ENCODE data around the gene BRAF.
"Not testable (repeated sequence)": the region's sequence is repeated elsewhere in the genome, so short reads cannot be mapped to it uniquely, and the experiment has no call there.

Gene BRAF

DNA sequence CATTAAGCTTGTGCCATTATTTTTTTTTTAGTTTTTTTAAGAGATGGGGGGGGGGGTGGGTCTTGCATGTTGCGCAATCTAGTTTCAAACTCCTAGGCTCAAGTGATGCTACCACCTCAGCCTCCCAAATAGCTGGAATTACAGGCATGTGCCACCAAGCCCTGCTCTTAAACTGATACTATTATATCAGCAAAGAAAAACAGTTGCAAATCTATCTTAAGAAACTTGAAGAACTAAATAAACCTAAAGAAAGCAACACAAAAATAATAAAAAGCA, 47.5 kb downstream of the BRAF start:
- no peak for DNase-seq (ENCODE audit: low spot score)

DNA sequence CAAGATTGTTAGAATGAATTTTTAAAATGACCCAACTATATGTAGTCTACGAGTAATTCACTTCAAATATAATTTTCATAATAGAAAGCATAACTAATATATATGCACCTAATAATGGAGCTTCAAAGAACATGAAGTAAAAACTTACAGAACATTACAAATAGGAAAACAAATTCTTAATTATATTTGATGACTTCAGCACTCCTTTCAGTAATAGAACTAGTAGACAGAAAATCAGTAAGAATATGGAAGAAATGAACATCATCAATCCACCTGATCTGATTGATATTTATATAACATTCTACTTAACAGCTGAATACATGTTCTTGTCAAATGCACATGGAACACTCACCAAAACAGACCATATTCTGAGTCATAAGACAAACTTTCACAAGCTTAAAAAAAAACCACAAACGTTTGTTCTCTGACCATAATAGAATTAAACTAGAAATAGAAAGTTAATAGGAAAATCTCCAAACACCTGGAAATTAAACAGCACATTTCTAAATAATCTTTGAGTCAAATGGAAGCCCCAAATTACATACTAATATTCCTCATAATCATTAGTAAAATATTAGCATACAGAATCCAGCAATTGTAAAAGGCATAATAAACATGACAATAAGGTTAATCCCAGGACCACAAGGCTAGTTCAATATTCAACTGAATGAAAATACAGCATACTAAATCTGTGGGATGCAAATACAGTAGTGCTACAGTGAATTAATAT, 48.0 kb downstream of the BRAF start:
- peak; percentile 9 for DNase-seq (ENCODE audit: low spot score)

DNA sequence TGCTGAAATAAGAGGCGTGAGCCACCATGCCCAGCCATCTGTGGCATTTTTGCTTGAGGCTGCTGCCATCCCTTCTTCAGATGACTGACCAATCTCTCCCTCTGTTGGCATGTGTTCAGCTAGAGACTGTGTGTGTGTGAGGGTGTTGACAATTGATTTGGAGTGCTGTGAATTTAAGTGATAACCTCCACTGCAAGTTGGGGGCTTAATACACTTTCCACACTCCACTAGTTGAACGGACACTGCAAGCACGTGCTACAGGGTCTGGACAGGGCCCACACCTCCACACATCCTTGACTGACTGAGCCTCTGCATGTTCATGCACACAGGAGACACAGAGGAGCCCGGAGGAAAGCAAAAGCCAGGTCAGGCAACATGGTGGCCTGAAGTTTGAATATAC, 51.3 kb downstream of the BRAF start:
- DNase-seq (ENCODE audit: low spot score): no peak

DNA sequence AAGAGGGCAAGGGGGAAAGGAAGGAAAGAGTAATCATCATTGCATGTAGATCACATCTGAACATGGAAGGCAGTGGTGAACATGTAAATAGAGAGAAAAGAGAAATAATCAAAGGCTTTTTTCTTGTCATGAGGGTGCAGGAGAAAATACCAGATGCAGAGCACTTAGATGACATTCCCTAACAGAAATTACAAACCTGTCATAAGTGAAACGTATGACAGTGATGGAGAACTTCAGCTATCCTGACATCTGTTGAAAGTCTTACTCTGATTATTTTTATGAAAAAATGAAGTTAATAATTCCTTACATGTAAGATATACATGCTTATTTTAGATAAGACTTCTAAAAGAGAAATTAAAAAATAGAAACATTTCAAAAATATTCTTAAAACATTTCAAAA, 54.7 kb downstream of the BRAF start:
- DNase-seq (ENCODE audit: low spot score): no peak

DNA sequence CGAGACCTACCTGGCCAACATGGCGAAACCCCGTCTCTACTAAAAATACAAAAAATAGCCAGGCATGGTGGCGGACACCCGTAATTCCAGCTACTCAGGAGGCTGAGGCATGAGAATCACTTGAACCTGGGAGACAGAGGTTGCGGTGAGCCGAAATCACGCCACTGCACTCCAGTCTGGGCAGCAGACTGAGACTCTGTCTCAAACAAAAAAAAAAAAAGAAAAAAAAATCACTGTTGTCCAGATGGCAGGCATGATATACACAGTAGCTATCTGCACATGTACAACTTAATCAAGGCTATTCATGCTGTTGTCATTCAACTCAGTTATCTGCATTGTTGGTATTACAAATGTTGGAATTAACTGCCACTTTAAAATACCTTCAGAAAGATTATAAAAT, 55.3 kb downstream of the BRAF start:
- no peak for DNase-seq (ENCODE audit: low spot score)

DNA sequence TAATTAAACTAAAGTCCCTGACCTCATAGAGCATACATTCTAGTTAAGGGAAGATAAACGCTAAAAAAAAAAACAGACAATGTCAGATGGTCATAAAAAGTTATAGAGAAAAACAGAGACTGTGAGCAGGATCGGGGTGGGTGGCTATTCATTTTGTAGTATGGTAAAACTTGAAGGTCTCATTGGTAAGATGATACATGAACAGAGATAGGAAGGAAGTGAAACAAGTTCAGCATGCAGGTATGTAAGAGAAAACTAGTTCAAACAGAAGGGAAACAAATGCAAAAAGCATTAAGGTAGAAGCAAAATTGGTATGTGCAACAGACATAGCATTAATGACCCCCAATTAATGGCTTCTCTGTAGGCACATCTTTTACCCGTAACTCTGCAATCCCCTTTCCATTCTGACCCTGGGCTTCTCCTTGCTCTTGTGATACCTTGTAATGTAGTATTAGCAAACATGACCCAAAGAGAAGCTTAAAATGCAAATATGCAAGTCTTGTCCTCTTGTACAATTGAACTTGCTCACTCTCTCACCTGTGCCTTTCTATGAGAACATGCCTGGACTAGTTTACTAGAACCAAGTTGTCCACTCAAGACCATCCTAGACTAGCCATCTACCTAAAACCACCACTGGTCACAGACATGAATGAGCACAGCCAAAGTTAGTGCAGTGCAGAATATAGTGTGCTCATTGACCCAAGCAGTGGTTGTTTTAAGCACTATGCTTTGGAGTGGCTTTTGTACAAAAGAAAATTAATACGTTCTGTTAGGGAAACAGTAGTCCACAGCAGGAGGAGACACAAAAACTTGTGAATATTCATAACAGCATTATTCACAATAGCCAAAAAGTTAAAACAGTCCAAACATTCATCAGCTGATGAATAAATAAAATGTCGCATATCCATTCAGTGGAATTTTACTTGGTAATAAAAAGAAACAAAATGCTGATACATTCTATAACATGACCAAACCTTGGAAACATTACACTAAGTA, 57.0 kb downstream of the BRAF start:
- DNase-seq (ENCODE audit: low spot score): no peak

DNA sequence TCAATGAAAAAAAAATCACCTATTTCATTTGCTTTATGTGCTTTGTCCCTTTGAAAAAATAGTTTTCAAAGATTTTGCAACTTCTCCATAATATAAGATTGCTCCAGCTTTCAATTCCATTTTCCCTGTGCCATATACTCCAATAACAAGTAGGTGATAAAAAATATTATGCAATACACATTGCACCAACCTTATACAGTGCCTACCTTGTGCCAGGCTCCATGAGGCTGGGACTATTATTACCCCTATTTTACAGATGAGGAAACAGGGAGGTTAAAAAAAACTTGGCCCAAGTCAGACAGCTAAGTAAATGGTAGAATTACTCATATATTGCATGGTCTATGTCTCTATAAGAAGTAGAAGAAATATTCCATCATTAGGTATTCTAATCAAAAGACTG, 57.8 kb downstream of the BRAF start:
- no peak for DNase-seq (ENCODE audit: low spot score)

DNA sequence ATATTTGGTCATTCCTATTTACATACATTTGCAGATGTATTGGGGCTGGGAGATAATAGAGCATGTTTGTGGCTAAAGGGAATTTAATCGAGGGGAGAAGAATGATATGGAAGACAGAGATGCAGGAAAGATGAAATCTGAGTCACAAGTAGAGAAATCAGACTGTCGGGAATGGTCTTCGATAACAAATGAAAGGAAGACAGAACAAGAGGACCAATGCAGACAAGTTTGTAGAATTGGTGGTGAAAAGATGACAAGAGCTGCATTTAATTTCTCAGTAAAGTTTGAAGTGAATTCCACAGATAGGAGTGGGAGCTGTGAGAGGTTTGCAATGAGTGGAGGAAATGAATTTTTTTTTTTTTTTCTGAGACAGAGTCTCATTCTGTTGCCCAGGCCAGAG, 60.0 kb downstream of the BRAF start:
- no peak for DNase-seq (ENCODE audit: low spot score)

DNA sequence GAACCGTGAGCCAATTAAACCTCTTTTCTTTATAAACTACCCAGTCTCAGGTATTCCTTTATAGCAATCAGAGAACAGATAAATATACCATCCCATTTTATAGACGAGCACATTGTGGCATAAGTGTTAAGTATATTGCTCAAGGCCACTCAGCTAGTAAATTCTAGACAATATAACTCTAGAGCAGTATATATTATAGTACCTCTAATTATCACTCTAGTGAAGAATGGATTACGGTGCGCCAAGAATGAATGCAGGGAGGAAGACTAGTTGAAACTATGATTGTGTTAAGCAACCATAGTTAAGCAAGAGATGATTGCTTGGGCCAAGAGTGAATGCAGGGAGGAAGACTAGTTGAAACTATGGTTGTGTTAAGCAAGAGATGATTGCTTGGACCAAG, 60.9 kb downstream of the BRAF start:
- DNase-seq (ENCODE audit: low spot score): no peak

DNA sequence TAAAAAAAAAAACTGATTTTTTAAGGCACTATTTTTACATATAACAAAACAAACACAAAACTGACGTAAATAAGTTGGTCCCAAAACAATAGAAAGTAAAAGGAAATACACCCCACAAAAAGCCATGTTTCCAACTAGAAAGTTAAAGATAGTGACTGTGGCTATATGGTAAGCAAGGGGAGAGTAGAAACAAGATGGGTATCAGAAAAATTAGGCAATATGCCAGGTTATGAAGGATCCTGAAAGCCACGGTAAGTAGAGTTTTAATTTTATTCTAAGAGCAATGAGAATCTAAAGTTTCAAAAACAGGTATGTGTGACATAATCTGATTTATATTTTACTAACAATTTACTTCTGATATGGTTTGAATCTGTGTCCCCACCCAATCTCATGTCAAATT, 61.5 kb downstream of the BRAF start:
- DNase-seq (ENCODE audit: low spot score): no peak

DNA sequence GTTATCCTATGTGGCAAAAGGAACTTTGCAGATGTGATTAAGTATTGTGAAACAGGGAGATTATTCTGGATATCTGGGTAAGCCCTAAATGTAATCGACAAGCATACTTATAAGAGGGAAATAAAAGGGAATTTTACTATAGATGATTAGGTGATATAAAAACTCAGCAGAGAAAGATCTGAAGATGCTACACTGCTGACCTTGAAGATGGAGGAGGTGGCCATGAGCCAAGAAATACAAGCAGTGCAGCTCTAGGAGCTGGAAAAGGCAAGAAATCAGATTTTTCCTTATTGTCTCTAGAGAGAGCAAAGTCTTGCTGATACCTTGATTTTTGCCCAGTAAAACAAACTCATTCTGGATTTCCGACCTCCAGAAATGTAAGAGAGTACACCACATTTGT, 67.7 kb downstream of the BRAF start:
- no peak for DNase-seq (ENCODE audit: low spot score)

DNA sequence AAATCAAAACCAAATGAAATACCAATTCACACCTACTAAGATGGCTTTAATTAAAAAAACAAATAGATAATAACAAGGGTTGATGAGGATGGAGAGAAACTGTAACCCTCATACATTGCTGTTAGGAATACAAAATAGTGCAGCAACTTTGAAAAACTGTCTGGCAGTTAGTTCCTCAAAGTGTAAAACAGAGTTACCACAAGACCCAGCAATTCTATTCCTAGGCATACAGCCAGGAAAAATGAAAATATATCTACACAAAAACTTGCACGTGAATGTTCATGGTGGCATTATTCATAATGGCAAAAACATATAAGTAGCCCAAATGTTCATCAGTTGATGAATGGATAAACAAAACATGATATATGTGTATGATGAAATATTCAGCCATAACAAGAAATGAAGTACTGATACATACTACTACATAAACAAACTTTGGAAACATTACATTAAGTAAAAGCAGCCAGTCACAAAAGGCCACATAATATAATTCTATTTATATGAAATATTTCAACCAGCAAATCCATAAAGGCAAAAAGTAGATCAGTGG, 83.5 kb downstream of the BRAF start:
- DNase-seq (ENCODE audit: low spot score): no peak

DNA sequence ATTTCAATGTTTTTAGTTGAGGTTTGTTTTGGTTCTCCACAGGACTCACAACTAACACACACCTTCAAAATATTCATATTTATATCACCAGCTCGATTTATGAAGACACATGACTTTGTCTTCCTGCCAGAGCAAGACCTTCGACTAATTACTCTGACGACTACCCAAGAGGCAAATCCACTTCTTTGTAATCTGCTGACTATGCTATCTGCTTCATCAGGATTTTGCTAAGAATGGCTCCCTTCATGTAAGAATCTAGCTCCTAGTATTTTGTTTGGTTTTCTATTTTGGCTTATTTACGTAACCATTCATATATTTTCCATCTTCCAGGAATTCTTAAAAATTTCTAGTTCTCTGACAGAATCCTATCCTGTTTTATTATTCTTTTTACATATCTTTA, 93.0 kb downstream of the BRAF start:
- DNase-seq (ENCODE audit: low spot score): no peak

DNA sequence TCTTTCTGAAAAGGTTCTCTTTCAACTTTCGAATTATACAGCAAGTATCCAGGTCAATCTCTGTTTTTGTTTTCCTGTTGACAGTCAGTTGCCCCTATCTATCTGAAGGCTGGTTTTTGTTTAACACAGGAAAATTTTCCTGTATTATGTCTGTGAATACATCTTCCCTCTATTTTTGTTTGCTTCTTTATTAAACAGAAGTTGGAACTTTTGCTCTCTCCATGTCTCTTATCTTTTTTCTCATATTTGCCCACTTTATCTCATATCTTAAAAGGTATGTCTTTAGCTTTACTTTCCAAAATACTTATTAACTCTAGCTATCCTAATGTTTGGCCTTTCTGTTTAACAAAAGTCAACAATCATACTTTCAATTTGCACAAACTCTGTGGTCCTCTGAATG, 95.0 kb downstream of the BRAF start:
- no peak for DNase-seq (ENCODE audit: low spot score)

DNA sequence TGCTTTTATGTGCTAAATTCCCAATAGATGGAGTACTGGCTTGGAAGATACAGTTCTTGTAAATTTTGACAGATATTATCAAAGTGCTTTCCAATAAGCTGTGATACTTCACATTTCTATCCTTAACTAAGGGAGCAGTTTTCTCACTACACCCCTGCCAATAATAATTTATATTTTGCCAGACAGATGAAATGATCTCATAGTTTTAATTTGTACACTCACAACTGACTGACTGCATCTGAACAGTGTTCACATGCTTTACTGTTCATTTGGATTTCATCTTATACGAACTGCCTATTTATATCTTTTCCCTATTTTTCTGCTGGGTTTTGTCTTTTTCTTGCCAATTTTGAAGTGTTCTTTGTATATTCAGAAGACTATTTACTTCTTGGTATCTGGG, 96.0 kb downstream of the BRAF start:
- DNase-seq (ENCODE audit: low spot score): no peak

DNA sequence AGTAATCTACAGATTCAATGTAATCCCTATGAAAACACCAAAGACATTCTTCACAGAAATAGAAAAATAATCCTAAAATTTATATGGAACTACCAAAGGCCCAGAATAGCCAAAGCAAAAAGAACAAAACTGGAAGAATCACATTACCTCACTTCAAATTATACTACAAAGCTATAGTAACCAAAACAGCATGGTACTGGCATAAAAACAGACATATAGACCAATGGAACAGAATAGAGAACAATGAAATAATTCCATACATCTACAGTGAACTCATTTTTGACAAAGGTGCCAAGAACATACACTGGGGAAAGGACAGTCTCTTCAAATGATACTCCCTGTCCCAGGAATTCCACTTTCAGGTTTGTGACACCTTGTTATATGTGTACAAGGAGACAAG, 107.3 kb downstream of the BRAF start:
- not testable (repeated sequence) for DNase-seq (ENCODE audit: low spot score)

DNA sequence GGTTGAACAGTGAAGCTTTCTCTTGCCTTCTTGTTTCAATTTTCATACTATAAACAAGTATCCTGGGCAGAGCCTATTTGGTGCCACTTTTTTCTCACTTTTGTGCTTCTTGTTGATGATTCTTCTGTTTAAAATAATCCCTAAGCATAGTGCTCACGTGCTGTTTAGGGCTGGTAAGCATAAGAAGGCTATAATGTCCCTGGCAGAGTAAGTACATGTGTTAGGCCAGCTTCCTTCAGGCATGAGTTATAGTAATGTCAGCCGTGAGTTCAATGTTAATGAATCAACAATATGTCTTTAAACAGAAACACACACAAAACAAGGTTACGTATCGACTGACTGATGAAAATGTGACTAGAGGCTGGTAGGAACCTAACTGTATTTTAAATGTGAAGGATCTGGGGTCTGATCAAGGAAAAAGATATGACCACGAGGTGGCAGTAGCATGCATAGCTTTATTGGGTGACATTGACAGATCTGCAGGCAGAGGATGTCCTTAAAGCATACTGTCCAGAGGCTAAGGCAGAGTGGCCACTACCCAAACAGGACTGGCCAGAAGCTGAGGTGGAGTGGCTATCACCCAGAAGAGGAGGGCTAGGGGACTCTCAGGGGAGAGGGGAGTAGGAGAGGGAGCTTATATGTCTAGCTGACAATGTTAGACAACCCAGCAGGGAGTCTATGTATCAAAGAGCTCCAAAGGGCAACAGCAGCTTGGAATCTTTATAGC, 113.7 kb downstream of the BRAF start:
- DNase-seq (ENCODE audit: low spot score): peak; percentile 66

DNA sequence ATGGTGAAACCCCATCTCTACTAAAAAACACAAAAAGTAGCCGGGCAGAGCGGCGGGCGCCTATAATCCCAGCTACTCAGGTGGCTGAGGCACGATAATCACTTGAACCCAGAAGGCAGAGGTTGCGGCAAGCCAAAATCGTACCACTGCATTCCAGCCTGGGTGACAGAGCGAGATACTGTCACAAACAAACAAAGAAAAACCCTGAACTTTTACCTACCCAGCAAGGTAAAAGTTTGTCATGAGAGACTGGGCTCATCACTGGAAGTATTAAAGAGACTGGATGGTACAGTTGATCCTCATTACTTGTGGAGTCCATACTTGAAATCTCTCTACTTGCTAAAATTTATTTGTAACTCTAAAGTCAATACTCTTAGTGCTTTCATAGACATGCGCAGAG, 114.3 kb downstream of the BRAF start:
- no peak for DNase-seq (ENCODE audit: low spot score)

DNA sequence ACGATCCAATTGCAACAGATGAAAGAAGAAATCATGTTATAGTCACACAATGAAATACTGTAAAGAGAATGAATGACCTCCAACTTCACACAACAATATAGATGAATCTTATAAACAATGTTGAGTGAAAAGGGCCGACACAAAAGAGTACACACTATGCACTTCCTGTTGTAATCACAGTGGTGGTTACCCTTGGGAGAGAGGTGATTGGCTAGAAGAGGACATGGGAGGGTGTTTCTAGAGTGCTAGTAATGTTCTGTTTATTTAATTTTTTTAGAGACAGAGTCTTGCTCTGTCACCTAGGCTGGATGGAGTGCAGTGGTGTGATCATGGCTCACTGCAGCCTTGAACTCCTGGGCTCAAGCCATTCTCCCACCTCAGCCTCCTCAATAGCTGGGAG, 145.8 kb downstream of the BRAF start:
- DNase-seq (ENCODE audit: low spot score): no peak

DNA sequence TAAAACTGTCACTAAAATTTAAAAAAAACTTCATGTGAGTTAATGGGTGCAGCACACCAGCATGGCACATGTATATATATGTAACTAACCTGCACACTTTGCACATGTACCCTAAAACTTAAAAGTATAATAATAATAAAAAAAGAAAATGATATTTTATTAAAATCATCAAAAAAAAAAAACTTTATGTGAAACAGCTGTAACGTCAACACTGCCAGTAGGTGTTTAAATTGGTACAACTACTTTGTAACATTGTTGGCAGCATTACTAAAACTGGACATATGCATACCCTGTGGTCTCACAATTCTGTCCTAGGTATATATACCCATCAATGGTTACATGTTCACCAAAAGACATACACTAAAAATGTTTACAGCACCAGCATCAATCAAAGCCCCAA, 146.2 kb downstream of the BRAF start:
- no peak for DNase-seq (ENCODE audit: low spot score)

DNA sequence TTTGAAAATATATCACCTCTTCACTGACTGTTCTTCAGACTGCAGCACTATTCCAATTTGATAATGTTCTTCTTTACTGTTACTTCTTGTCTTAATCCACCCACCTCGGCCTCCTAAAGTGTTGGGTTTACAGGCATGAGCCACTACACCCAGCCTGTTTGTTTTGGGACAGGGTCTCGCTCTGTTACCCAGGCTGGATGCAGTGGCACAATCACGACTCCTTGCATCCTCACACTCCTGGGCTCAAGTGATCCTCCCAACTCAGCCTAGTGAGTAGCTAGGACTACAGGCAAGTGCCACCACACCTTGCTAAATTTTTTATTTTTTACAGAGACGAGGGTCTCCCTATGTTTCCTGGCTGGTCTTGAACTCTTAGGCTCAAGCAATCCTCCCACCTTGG, 150.4 kb downstream of the BRAF start:
- no peak for DNase-seq (ENCODE audit: low spot score)

DNA sequence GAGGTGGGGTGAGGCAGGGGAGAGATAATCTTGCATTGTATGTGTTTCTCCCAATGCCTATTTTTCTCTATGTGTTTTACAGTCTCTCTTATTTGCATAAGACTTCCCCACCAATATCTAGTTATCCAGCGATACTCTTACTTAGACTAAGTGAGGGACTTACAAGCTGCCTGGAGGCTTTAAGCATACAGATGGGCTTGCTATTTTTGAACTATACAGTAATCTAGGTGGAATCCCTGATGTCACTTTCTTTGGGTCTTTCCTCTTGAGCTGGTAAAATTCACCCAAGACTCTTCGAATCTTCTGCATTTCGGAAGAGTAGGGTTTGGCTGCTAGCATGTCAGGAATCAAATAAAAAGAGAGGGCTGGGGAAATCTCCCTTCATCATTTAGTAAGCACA, 151.6 kb downstream of the BRAF start:
- no peak for DNase-seq (ENCODE audit: low spot score)

DNA sequence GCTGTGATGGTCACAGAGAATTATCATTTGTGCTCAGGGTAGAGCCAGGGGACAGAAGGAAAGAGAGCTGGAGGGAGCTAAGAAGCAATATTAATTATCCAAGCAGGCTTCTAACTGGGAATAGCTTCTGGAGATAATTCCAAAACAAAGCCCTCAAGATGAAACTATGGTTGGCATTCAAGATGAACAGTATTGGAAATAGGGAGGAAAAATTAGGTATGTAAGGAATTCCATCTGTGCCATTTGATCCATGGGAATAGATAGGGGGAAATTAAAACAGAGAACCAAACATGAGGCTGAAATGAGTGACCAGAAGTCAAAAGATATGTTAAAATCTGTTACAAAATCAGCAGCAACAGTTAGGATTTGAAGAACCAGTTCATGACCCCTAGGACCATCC, 152.9 kb downstream of the BRAF start:
- no peak for DNase-seq (ENCODE audit: low spot score)
